GM23338 (cell line): ENCODE results near the gene DDX27.

ENCODE experiments used
- CTCF ChIP-seq, 2 experiments: fragments of 200-600 bp in 1 of 2; sonication (generic) in 1 of 2; conservative IDR thresholded peaks; 2 replicates each; pipeline versions ENCODE4 v1.5.1 to v1.6.1; 2016 to 2017; ENCODE audit warnings: antibody characterized with exemption in 2 of 2, low read depth in 2 of 2, mild to moderate bottlenecking in 2 of 2, moderate library complexity in 1 of 2
- EZH2 ChIP-seq: fragments of 200-600 bp; sonication (generic); IDR thresholded peaks from one replicate; pipeline ENCODE4 v1.8.0; 2017; ENCODE audit warnings: antibody characterized with exemption, mild to moderate bottlenecking, low read depth; ENCODE audit not compliant: unreplicated experiment
- EZH2phosphoT487 ChIP-seq: fragments of 200-600 bp; sonication (generic); IDR thresholded peaks from one replicate; pipeline ENCODE4 v1.8.1; 2018; ENCODE audit warnings: antibody characterized with exemption; ENCODE audit not compliant: unreplicated experiment
- POLR2AphosphoS5 ChIP-seq: IDR thresholded peaks from 2 replicates; pipeline ENCODE4 v1.6.1; 2016; ENCODE audit warnings: antibody characterized with exemption, low read depth
- TF ChIP-seq, protein P1 (sequence below): IDR thresholded peaks from one replicate; pipeline ENCODE4 v1.6.1; 2018; ENCODE audit warnings: antibody characterized with exemption; ENCODE audit not compliant: unreplicated experiment

DNA sequence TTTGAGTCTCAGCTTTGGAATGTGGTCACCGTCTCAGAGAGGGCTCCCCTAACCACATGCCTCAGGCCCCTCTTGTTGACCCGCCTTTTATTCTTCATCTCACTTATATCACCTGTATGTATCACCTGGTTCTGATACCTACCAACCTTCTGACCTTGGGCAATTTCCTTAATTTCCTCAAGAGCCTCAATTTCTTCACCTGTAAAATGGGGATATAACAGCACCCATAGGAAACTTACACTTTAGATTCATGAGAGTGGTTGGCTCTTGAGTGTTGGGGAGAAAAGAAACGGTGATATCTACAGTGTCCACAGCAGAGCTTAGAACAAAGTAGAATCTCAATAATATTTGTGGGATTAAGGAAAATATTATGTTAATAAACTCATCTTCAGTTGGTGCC lies 4.0 kb upstream of the DDX27 start:
- TF ChIP-seq CTCF (conservative IDR thresholded peaks at IDR 0.05; ENCODE audit: low read depth in 2 of 2) (no peak), EZH2phosphoT487 (no peak), POLR2AphosphoS5 (no peak), EZH2 (no peak)
- TF ChIP-seq, protein P1, sequence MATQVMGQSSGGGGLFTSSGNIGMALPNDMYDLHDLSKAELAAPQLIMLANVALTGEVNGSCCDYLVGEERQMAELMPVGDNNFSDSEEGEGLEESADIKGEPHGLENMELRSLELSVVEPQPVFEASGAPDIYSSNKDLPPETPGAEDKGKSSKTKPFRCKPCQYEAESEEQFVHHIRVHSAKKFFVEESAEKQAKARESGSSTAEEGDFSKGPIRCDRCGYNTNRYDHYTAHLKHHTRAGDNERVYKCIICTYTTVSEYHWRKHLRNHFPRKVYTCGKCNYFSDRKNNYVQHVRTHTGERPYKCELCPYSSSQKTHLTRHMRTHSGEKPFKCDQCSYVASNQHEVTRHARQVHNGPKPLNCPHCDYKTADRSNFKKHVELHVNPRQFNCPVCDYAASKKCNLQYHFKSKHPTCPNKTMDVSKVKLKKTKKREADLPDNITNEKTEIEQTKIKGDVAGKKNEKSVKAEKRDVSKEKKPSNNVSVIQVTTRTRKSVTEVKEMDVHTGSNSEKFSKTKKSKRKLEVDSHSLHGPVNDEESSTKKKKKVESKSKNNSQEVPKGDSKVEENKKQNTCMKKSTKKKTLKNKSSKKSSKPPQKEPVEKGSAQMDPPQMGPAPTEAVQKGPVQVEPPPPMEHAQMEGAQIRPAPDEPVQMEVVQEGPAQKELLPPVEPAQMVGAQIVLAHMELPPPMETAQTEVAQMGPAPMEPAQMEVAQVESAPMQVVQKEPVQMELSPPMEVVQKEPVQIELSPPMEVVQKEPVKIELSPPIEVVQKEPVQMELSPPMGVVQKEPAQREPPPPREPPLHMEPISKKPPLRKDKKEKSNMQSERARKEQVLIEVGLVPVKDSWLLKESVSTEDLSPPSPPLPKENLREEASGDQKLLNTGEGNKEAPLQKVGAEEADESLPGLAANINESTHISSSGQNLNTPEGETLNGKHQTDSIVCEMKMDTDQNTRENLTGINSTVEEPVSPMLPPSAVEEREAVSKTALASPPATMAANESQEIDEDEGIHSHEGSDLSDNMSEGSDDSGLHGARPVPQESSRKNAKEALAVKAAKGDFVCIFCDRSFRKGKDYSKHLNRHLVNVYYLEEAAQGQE: no peak
